Esophagus squamous epithelium (tissue), 5 donors: ENCODE results near the gene PANK4. TPM values are rescaled to one million over a fixed set of nuclear protein-coding genes. Genes with fewer than 3 reads are reported as not detected.
A peak's percentile ranks its signal among the peaks of the same experiment; 100 is the strongest.

ENCODE experiments used
- DNase-seq: peaks from one replicate; lab custom pipeline; 2025; lab: John Stamatoyannopoulos, UW
- H3K27ac ChIP-seq, 4 donors: fragments of 200-600 bp; sonication (generic); one replicate each; pipeline ENCODE4 v1.5.1; 2016 to 2019; ENCODE audit warnings: mild to moderate bottlenecking in 1 of 4
- H3K27me3 ChIP-seq, 4 donors: fragments of 200-600 bp; sonication (generic); 1 replicate in 3 of 4; 2 replicates in 1 of 4; pipeline versions ENCODE4 v1.5.1 to v1.6.0; 2017 to 2021; ENCODE audit warnings: antibody characterized with exemption in 1 of 4
- H3K36me3 ChIP-seq, 3 donors: fragments of 200-600 bp; sonication (generic); one replicate each; pipeline ENCODE4 v1.5.1; 2016 to 2019
- H3K4me1 ChIP-seq, 3 donors: fragments of 200-600 bp; sonication (generic); one replicate each; pipeline ENCODE4 v1.5.1; 2017 to 2019
- H3K4me3 ChIP-seq, 4 donors: fragments of 200-600 bp; sonication (generic); 1 replicate in 3 of 4; 2 replicates in 1 of 4; pipeline ENCODE4 v1.5.1; 2016 to 2019; ENCODE audit warnings: mild to moderate bottlenecking in 2 of 4, moderate library complexity in 1 of 4
- H3K9me3 ChIP-seq, 3 donors: fragments of 200-600 bp; sonication (generic); one replicate each; pipeline ENCODE4 v1.5.1; 2016 to 2019
- POLR2A ChIP-seq, 4 donors: fragments of 450-650 bp; IDR thresholded peaks; one replicate each; pipeline ENCODE4 v1.6.1; 2017; ENCODE audit warnings: antibody characterized with exemption in 4 of 4, mild to moderate bottlenecking in 4 of 4, moderate library complexity in 3 of 4
- WGBS, 2 donors: methylation state at CpG; one replicate each; pipeline ENCODE4 v1.1.5; 2018; 5-methylcytosine and 5-hydroxymethylcytosine counted together
- intact Hi-C: fragments of 100-400 bp; cut with DNase I; formaldehyde crosslinking; loops from one replicate; pipeline ENCODE4 v1.15.0; 2022
- total RNA-seq, 4 donors: library from RNA; depleted of rRNA; stranded (reverse); fragments of >200 nt; gene quantifications; one replicate each; pipeline ENCODE4 v1.1.0, GENCODE V29; 2016
- TF ChIP-seq, protein P1 (sequence below), 6 experiments: fragments of 450-650 bp in 4 of 6; fragments of 200-600 bp in 2 of 6; sonication (generic) in 2 of 6; IDR thresholded peaks; one replicate each; pipeline ENCODE4 v1.5.1; 2016 to 2019; ENCODE audit warnings: antibody characterized with exemption in 6 of 6, mild to moderate bottlenecking in 4 of 6, moderate library complexity in 4 of 6
- donor health status: DM: yes; HTN: yes; CAD: no.

Gene PANK4
- total RNA-seq, 4 donors from 2014 or later, result 11.8 to 29.1 (median 17.0) TPM

DNA sequence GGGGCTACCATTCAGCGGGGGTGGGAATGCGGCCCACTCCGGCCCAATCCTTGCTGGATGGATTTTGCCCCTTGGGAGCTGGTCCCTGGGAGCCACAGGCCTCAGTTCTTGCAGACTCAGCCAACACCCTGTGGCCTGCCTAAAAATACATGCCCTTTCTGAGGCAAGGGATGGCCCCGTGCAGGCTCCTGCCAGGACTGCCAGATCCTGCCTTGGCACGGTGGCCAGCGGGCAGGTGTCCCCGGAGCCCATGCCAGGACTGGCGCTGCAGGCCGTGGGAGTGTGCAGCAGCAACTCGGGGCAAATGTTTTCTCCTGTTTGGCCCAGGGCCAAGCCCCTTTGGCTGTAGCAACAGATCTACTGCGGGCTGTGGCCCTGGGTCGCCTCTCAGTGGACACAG lies 1.6 kb upstream of the PANK4 start:
- H3K4me1 ChIP-seq, result peaks cover 71 to 94% (median 77%) of the 10 kb centered on the region in 3 donors
- DNase-seq, result no peak
- no peak for TF ChIP-seq POLR2A (IDR thresholded peaks at IDR 0.05)
- TF ChIP-seq, protein P1, sequence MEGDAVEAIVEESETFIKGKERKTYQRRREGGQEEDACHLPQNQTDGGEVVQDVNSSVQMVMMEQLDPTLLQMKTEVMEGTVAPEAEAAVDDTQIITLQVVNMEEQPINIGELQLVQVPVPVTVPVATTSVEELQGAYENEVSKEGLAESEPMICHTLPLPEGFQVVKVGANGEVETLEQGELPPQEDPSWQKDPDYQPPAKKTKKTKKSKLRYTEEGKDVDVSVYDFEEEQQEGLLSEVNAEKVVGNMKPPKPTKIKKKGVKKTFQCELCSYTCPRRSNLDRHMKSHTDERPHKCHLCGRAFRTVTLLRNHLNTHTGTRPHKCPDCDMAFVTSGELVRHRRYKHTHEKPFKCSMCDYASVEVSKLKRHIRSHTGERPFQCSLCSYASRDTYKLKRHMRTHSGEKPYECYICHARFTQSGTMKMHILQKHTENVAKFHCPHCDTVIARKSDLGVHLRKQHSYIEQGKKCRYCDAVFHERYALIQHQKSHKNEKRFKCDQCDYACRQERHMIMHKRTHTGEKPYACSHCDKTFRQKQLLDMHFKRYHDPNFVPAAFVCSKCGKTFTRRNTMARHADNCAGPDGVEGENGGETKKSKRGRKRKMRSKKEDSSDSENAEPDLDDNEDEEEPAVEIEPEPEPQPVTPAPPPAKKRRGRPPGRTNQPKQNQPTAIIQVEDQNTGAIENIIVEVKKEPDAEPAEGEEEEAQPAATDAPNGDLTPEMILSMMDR (IDR thresholded peaks at IDR 0.05), result no peak
- 29% methylated on average over 5 of the region's 12 CpGs; no CpG with 5 or more reads in 1 of the 2 donors for WGBS, 2 donors
- peak overlapping the region; percentile 86 to 96 (median 88) for H3K27ac ChIP-seq
- intact Hi-C loops, result no loop called here
- H3K27me3 ChIP-seq, result peaks cover 0 to 53% (median 0%) of the 10 kb centered on the region in 4 donors
- H3K9me3 ChIP-seq, result no peaks in the 10 kb centered on the region
- no peaks in the 10 kb centered on the region for H3K36me3 ChIP-seq
- H3K4me3 ChIP-seq, result no peak overlapping the region

DNA sequence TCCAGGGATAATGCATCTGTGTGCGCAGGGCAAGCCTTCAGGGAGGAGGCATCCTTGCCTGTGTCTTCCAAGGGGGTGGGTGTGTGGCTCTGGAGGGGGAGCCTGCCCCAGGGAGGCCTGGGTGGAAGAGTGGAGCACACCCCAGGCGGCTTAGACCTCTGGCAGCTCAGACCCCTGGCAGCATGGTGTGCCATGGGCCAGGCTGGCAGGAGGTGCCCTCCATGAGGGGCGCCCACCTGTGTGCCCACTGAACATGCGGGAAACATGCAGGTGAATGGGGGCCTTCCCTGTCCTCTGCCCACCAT lies 1.1 kb upstream of the PANK4 start:
- Histone ChIP-seq H3K27ac (peak overlapping the region; percentile 86 to 96 (median 88)), H3K4me3 (no peak overlapping the region), H3K4me1 (peaks cover 66 to 91% (median 72%) of the 10 kb centered on the region in 3 donors), H3K9me3 (no peaks in the 10 kb centered on the region), H3K27me3 (peaks cover 0 to 48% (median 0%) of the 10 kb centered on the region in 4 donors), H3K36me3 (no peaks in the 10 kb centered on the region)
- intact Hi-C loops, result no loop called here
- no peak for DNase-seq
- WGBS, 2 donors, result 82% methylated on average over 2 of the region's 4 CpGs; no CpG with 5 or more reads in 1 of the 2 donors
- no peak for TF ChIP-seq POLR2A (IDR thresholded peaks at IDR 0.05)
- TF ChIP-seq, protein P1 (IDR thresholded peaks at IDR 0.05), result no peak

GRCh38 chr1:2526824-2527555 lies 594 bp upstream of the PANK4 start:
- peak overlapping the region; percentile 77 to 96 (median 86) for H3K4me3 ChIP-seq
- WGBS, 2 donors, result 25 to 27% methylated on average over 2 to 12 of the region's 20 CpGs
- peaks cover 0 to 4% (median 0%) of the 10 kb centered on the region in 3 donors for H3K36me3 ChIP-seq
- intact Hi-C loops, result no loop called here
- H3K9me3 ChIP-seq, result no peaks in the 10 kb centered on the region
- peaks cover 65 to 86% (median 71%) of the 10 kb centered on the region in 3 donors for H3K4me1 ChIP-seq
- no peak for TF ChIP-seq POLR2A (IDR thresholded peaks at IDR 0.05)
- TF ChIP-seq, protein P1 (IDR thresholded peaks at IDR 0.05), result no peak
- peak overlapping the region; percentile 86 to 96 (median 88) for H3K27ac ChIP-seq
- DNase-seq, result no peak
- H3K27me3 ChIP-seq, result peaks cover 0 to 43% (median 0%) of the 10 kb centered on the region in 4 donors

DNA sequence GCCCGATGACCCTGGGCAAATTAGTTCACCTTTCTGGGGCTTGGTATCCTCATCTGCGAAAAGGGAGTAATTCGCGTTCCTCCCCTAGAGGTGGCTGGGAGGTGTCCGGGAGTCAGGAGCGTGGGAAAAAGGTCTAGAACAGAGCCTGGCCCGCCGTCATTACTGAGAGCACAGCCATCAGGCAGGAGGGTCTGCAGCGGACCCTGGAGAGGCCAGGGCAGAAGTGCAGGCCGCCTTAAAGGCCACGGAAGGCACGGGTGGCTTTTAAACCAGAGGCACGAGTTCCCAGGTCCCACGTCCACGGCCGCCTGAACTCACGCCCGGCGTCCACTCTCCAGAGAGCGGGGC lies 850 bp downstream of the PANK4 start:
- peaks cover 10 to 19% (median 11%) of the 10 kb centered on the region in 3 donors for H3K36me3 ChIP-seq
- no peaks in the 10 kb centered on the region for H3K9me3 ChIP-seq
- peaks cover 56 to 71% (median 61%) of the 10 kb centered on the region in 3 donors for H3K4me1 ChIP-seq
- peak overlapping the region; percentile 77 to 96 (median 86) for H3K4me3 ChIP-seq
- DNase-seq, result no peak
- TF ChIP-seq, protein P1 (IDR thresholded peaks at IDR 0.05), result no peak
- no peak for TF ChIP-seq POLR2A (IDR thresholded peaks at IDR 0.05)
- H3K27me3 ChIP-seq, result peaks cover 0 to 28% (median 0%) of the 10 kb centered on the region in 4 donors
- H3K27ac ChIP-seq, result peak overlapping the region; percentile 86 to 96 (median 88)
- WGBS, 2 donors, result 0 to 4% methylated on average over 4 to 11 of the region's 20 CpGs
- intact Hi-C loops, result no loop called here

GRCh38 chr1:2523891-2524609 lies 2.3 kb downstream of the PANK4 start:
- WGBS, 2 donors, result 58 to 72% methylated on average over 8 of the region's 10 CpGs
- peaks cover 41 to 56% (median 53%) of the 10 kb centered on the region in 3 donors for H3K4me1 ChIP-seq
- TF ChIP-seq, protein P1 (IDR thresholded peaks at IDR 0.05), result no peak
- no peak for TF ChIP-seq POLR2A (IDR thresholded peaks at IDR 0.05)
- no peak for DNase-seq
- H3K27ac ChIP-seq, result peak overlapping the region in 1 of 4 donors; percentile 19
- H3K36me3 ChIP-seq, result peaks cover 21 to 34% (median 23%) of the 10 kb centered on the region in 3 donors
- H3K27me3 ChIP-seq, result peaks cover 0 to 15% (median 0%) of the 10 kb centered on the region in 4 donors
- intact Hi-C loops, result no loop called here
- H3K4me3 ChIP-seq, result peak overlapping the region in 1 of 4 donors; percentile 5
- H3K9me3 ChIP-seq, result no peaks in the 10 kb centered on the region
